Nephron (organoid): ENCODE data around the gene SLC24A4.

Experiments used
- H3K27ac Mint-ChIP-seq, 3 experiments: 2 replicates each; pipeline ENCODE4 v1.8.0; 2020; ENCODE audit warnings: mixed read lengths in 3 of 3, mild to moderate bottlenecking in 2 of 3, moderate library complexity in 1 of 3
- H3K27me3 Mint-ChIP-seq: 2 replicates; pipeline ENCODE4 v1.8.0; 2021; ENCODE audit warnings: low read depth, mild to moderate bottlenecking, moderate library complexity, mixed read lengths
- H3K36me3 Mint-ChIP-seq: 2 replicates; pipeline ENCODE4 v1.8.0; 2020; ENCODE audit warnings: low read depth, mixed read lengths
- H3K4me1 Mint-ChIP-seq: 2 replicates; pipeline ENCODE4 v1.8.0; 2020; ENCODE audit warnings: mixed read lengths
- H3K4me3 Mint-ChIP-seq, 3 experiments: 2 replicates each; pipeline ENCODE4 v1.8.0; 2020; ENCODE audit warnings: mild to moderate bottlenecking in 3 of 3, mixed read lengths in 3 of 3, moderate library complexity in 2 of 3
- H3K9me3 Mint-ChIP-seq: 2 replicates; pipeline ENCODE4 v1.8.0; 2020; ENCODE audit warnings: mixed read lengths
- CTCF ChIP-seq, 3 experiments: fragments of 200-600 bp; sonication (generic); IDR thresholded peaks; one replicate each; pipeline ENCODE4 v1.5.0; 2021; ENCODE audit warnings: antibody characterized with exemption in 3 of 3; ENCODE audit not compliant: unreplicated experiment in 3 of 3

SLC24A4 gene

GRCh38 chr14:92449404-92450181, 126.6 kb downstream of the SLC24A4 start:
- no peak overlapping the region for H3K27ac Mint-ChIP-seq
- no peaks in the 10 kb centered on the region for H3K36me3 Mint-ChIP-seq
- no peak overlapping the region for H3K4me3 Mint-ChIP-seq
- H3K27me3 Mint-ChIP-seq, result peaks cover 4% of the 10 kb centered on the region
- TF ChIP-seq CTCF (IDR thresholded peaks at IDR 0.05; ENCODE audit: unreplicated experiment in 3 of 3), result no peak
- H3K4me1 Mint-ChIP-seq, result peaks cover 4% of the 10 kb centered on the region
- no peaks in the 10 kb centered on the region for H3K9me3 Mint-ChIP-seq

- no peak overlapping the region for H3K27ac Mint-ChIP-seq
Observed at GRCh38 chr14:92450351-92451070, 127.5 kb downstream of the SLC24A4 start.

GRCh38 chr14:92451245-92451644, 128.3 kb downstream of the SLC24A4 start:
- no peak for TF ChIP-seq CTCF (IDR thresholded peaks at IDR 0.05; ENCODE audit: unreplicated experiment in 3 of 3)
- H3K36me3 Mint-ChIP-seq, result no peaks in the 10 kb centered on the region
- H3K27me3 Mint-ChIP-seq, result peaks cover 2% of the 10 kb centered on the region
- H3K4me3 Mint-ChIP-seq, result no peak overlapping the region
- peaks cover 4% of the 10 kb centered on the region for H3K4me1 Mint-ChIP-seq
- H3K27ac Mint-ChIP-seq, result no peak overlapping the region
- no peaks in the 10 kb centered on the region for H3K9me3 Mint-ChIP-seq

More at GRCh38 chr14:92450351-92451070, 127.5 kb downstream of the SLC24A4 start:
- H3K27me3 Mint-ChIP-seq, result no peaks in the 10 kb centered on the region
- no peak overlapping the region for H3K4me3 Mint-ChIP-seq
- peaks cover 4% of the 10 kb centered on the region for H3K4me1 Mint-ChIP-seq
- no peaks in the 10 kb centered on the region for H3K36me3 Mint-ChIP-seq
- H3K9me3 Mint-ChIP-seq, result no peaks in the 10 kb centered on the region
- no peak for TF ChIP-seq CTCF (IDR thresholded peaks at IDR 0.05; ENCODE audit: unreplicated experiment in 3 of 3)

GRCh38 chr14:92451755-92452154, 128.8 kb downstream of the SLC24A4 start:
- H3K27ac Mint-ChIP-seq, result no peak overlapping the region
- H3K4me1 Mint-ChIP-seq, result peaks cover 4% of the 10 kb centered on the region
- no peak for TF ChIP-seq CTCF (IDR thresholded peaks at IDR 0.05; ENCODE audit: unreplicated experiment in 3 of 3)
- H3K9me3 Mint-ChIP-seq, result no peaks in the 10 kb centered on the region
- no peak overlapping the region for H3K4me3 Mint-ChIP-seq
- H3K27me3 Mint-ChIP-seq, result peaks cover 6% of the 10 kb centered on the region
- H3K36me3 Mint-ChIP-seq, result no peaks in the 10 kb centered on the region

GRCh38 chr14:92452471-92452870, 129.5 kb downstream of the SLC24A4 start:
- peaks cover 4% of the 10 kb centered on the region for H3K4me1 Mint-ChIP-seq
- peak overlapping the region in 1 of 3 experiments; percentile 68 for H3K27ac Mint-ChIP-seq
- no peaks in the 10 kb centered on the region for H3K9me3 Mint-ChIP-seq
- TF ChIP-seq CTCF (IDR thresholded peaks at IDR 0.05; ENCODE audit: unreplicated experiment in 3 of 3), result no peak
- H3K4me3 Mint-ChIP-seq, result no peak overlapping the region
- no peaks in the 10 kb centered on the region for H3K36me3 Mint-ChIP-seq
- H3K27me3 Mint-ChIP-seq, result peaks cover 12% of the 10 kb centered on the region
